ENCODE measurements around the gene KATNIP. TPM values are rescaled to one million over a fixed set of nuclear protein-coding genes. Genes with fewer than 3 reads are reported as not detected.
A peak's percentile ranks its signal among the peaks of the same experiment; 100 is the strongest.

Gene KATNIP
- total RNA-seq, 2 experiments from 2014 or later: 9.6 to 11.5 TPM

DNA sequence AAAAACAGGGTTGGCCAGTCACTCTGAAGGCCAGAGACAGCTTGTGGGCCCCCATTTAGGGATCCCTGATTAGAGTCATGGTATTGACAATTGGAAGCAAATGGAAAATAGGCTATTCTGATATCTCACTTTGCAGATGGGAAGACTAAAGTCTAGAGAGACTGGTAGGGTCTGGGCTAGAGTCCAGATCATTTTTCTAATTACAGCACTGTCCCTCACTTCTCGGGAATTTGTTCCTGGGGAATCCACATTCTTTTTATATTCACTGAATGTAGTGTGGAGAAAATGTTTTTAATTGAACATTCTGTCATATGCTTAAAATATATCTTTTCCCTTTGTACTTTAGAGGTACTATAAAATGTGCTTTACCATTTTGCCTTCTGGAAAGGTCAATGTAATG is 1.1 kb downstream of the KATNIP start:
- Mint-ChIP-seq H3K36me3 (ENCODE audit: low read depth) (peaks cover 3% of the 10 kb centered on the region), H3K4me3 (peak overlapping the region; percentile 92), H3K27ac (no peak overlapping the region), H3K27me3 (no peaks in the 10 kb centered on the region), H3K4me1 (ENCODE audit: low read depth) (peaks cover 32% of the 10 kb centered on the region), H3K9me3 (no peaks in the 10 kb centered on the region)
- ChIA-PET POLR2A (interaction anchor here (1.0 to 1.6 kb wide), 3 partner anchors 12 to 147 kb away, joined by 3 to 6 read pairs (median 4); no protein-coding TSS in a partner anchor), CTCF (interaction anchor here (1.4 to 3.2 kb wide), 3 partner anchors 12 to 372 kb away, joined by 3 to 12 read pairs (median 4); no protein-coding TSS in a partner anchor)
- TF ChIP-seq, protein P1, sequence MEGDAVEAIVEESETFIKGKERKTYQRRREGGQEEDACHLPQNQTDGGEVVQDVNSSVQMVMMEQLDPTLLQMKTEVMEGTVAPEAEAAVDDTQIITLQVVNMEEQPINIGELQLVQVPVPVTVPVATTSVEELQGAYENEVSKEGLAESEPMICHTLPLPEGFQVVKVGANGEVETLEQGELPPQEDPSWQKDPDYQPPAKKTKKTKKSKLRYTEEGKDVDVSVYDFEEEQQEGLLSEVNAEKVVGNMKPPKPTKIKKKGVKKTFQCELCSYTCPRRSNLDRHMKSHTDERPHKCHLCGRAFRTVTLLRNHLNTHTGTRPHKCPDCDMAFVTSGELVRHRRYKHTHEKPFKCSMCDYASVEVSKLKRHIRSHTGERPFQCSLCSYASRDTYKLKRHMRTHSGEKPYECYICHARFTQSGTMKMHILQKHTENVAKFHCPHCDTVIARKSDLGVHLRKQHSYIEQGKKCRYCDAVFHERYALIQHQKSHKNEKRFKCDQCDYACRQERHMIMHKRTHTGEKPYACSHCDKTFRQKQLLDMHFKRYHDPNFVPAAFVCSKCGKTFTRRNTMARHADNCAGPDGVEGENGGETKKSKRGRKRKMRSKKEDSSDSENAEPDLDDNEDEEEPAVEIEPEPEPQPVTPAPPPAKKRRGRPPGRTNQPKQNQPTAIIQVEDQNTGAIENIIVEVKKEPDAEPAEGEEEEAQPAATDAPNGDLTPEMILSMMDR (IDR thresholded peaks at IDR 0.05): no peak
- no peak for DNase-seq
- intact Hi-C loops (cut with micrococcal nuclease): no loop called here
- ATAC-seq: no peak

DNA sequence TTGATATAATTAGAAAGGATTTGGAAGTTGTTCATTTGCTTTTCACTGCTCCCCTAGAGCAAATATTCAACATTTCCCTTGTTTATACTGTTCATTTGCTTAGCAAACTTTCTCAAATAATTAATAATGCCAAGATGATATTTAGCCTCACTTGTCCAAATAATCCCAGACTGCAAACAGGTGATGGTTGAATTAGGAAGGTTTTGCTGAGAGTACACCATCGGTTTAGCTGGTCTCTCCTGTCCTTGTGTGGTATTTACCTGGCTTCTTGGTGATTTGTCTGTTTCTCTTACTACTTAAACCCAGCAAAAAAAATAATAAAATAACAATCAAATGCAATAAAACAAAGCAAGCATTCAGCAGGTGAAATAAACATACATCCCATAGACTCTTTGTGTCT is 6.5 kb downstream of the KATNIP start:
- CTCF ChIA-PET: no interaction called here
- Mint-ChIP-seq H3K27ac (no peak overlapping the region), H3K9me3 (no peaks in the 10 kb centered on the region), H3K36me3 (ENCODE audit: low read depth) (no peaks in the 10 kb centered on the region), H3K4me3 (no peak overlapping the region), H3K4me1 (ENCODE audit: low read depth) (no peaks in the 10 kb centered on the region), H3K27me3 (no peaks in the 10 kb centered on the region)
- ATAC-seq (no peak), DNase-seq (no peak)
- TF ChIP-seq, protein P1 (IDR thresholded peaks at IDR 0.05): no peak
- POLR2A ChIA-PET: interaction anchor here (0.7 kb wide), 1 partner anchor 12 kb away, joined by 3 read pairs; no protein-coding TSS in a partner anchor
- intact Hi-C loops (cut with micrococcal nuclease): no loop called here

DNA sequence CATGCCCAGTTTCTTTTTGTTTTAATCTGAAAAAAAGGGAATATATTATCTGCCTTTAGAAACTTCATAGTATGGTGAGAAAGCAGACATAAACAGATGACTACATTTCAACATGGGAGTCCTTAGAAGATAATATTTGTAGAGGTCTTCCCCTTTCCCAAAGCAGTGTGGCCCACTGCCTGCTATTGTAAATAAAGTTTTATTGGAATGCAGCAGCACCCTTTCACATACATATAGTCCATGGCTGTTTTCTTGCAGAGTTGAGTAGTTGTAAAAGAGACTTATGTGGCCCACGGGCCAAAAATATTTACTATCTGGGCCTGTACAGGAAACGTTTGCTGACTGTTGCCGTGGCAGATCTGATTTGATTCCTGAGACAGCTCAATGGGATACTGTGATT is 8.5 kb downstream of the KATNIP start:
- ATAC-seq: no peak
- Mint-ChIP-seq H3K36me3 (ENCODE audit: low read depth) (no peaks in the 10 kb centered on the region), H3K27me3 (no peaks in the 10 kb centered on the region), H3K4me3 (no peak overlapping the region), H3K4me1 (ENCODE audit: low read depth) (no peaks in the 10 kb centered on the region), H3K27ac (no peak overlapping the region), H3K9me3 (no peaks in the 10 kb centered on the region)
- TF ChIP-seq, protein P1 (IDR thresholded peaks at IDR 0.05): no peak
- intact Hi-C loops (cut with micrococcal nuclease): no loop called here
- ChIA-PET CTCF (interaction anchor here (1.0 kb wide), 1 partner anchor 8 kb away, joined by 4 read pairs; the partner anchor contains the start of gene KATNIP), POLR2A (no interaction called here)
- no peak for DNase-seq

DNA sequence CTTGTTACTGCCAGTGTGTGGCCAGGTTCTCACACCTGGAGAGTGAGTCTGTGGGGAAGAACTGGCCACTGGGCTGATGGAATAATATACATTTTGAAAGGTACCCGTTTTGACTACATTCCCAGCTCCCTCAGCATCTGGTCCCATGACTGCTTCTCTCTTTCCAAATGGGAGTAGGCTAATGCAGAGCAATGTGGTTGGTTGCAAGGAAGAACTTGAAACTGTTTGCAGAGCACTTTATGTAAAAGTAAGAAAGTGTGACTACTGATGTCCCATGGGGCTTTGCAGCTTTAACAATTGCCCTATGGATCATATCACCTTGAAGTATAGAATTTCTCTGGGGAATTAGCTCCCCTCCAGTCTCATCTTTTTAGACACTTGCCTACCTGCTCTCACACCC is 9.0 kb downstream of the KATNIP start:
- TF ChIP-seq, protein P1 (IDR thresholded peaks at IDR 0.05): no peak
- ChIA-PET POLR2A (no interaction called here), CTCF (interaction anchor here (1.0 kb wide), 1 partner anchor 9 kb away, joined by 4 read pairs; the partner anchor contains the start of gene KATNIP)
- ATAC-seq (no peak), DNase-seq (no peak)
- H3K4me3 Mint-ChIP-seq: no peak overlapping the region
- intact Hi-C loops (cut with micrococcal nuclease): no loop called here
- no peaks in the 10 kb centered on the region for H3K36me3 Mint-ChIP-seq (ENCODE audit: low read depth)
- no peaks in the 10 kb centered on the region for H3K9me3 Mint-ChIP-seq
- no peaks in the 10 kb centered on the region for H3K27me3 Mint-ChIP-seq
- H3K4me1 Mint-ChIP-seq (ENCODE audit: low read depth): no peaks in the 10 kb centered on the region
- no peak overlapping the region for H3K27ac Mint-ChIP-seq

DNA sequence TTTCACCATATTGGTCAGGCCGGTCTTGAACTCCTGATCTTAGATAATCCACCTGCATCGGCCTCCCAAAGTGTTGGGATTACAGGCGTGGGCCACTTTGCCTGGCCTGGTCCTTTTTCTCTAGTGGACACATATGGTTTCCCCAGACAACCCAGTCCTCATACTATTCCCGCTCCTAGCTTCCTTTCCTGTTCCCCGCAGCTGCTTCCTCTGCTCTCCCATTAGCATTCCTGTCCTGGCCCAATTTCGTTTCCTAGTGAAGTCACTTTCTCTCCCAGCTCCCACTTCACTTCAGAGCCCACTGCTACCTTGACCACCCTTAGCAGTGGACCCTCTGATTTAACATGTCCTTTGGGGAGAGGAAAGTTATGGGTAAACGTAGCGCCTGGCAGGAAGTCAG is 11.3 kb downstream of the KATNIP start:
- intact Hi-C loops (cut with micrococcal nuclease): no loop called here
- ChIA-PET POLR2A (no interaction called here), CTCF (no interaction called here)
- Mint-ChIP-seq H3K27me3 (no peaks in the 10 kb centered on the region), H3K4me3 (no peak overlapping the region), H3K27ac (no peak overlapping the region), H3K36me3 (ENCODE audit: low read depth) (no peaks in the 10 kb centered on the region), H3K4me1 (ENCODE audit: low read depth) (no peaks in the 10 kb centered on the region), H3K9me3 (no peaks in the 10 kb centered on the region)
- TF ChIP-seq, protein P1 (IDR thresholded peaks at IDR 0.05): no peak
- ATAC-seq (no peak), DNase-seq (no peak)
